ENCODE results near the gene ANKHD1. TPM values are rescaled to one million over a fixed set of nuclear protein-coding genes. Genes with fewer than 3 reads are reported as not detected.

ANKHD1 gene
- total and polyA plus RNA-seq, 4 donors, result 33.2 to 116 (median 60.1) TPM

GRCh38 chr5:140587495-140587894 is 185.9 kb downstream of the ANKHD1 start:
- no peak for DNase-seq (ENCODE audit: low spot score)
- H3K4me3 ChIP-seq (ENCODE audit: low read depth in 1 of 3, low read length in 3 of 3), result no peak overlapping the region
- TF ChIP-seq ATF3 (IDR thresholded peaks at IDR 0.05), result no peak
- no peak for TF ChIP-seq ZBTB33 (IDR thresholded peaks at IDR 0.05)
- no peak for TF ChIP-seq HNF4A (conservative IDR thresholded peaks at IDR 0.05)
- H3K27me3 ChIP-seq (ENCODE audit: control insufficient read depth in 4 of 4, insufficient read depth in 4 of 4, low read length in 3 of 4), result no peaks in the 10 kb centered on the region
- no peaks in the 10 kb centered on the region for H3K4me1 ChIP-seq (ENCODE audit: control insufficient read depth in 4 of 4, insufficient read depth in 4 of 4, low read length in 3 of 4)
- no peak overlapping the region for H3K9ac ChIP-seq (ENCODE audit: low read depth in 1 of 2, low read length in 2 of 2)
- H3K27ac ChIP-seq (ENCODE audit: low read depth in 1 of 2, low read length in 2 of 2), result no peak overlapping the region
- no peaks in the 10 kb centered on the region for H3K9me3 ChIP-seq (ENCODE audit: control insufficient read depth in 4 of 4, low read length in 3 of 4)
- WGBS, result 98% methylated on average over 1 of the region's 1 CpG
- H3K36me3 ChIP-seq (ENCODE audit: control insufficient read depth in 4 of 4, insufficient read depth in 3 of 4, low read depth in 1 of 4, low read length in 3 of 4), result no peaks in the 10 kb centered on the region

GRCh38 chr5:140588311-140589070 is 186.9 kb downstream of the ANKHD1 start:
- Histone ChIP-seq H3K4me1 (ENCODE audit: control insufficient read depth in 4 of 4, insufficient read depth in 4 of 4, low read length in 3 of 4) (no peaks in the 10 kb centered on the region), H3K27ac (ENCODE audit: low read depth in 1 of 2, low read length in 2 of 2) (peak overlapping the region; percentile 20 to 52), H3K36me3 (ENCODE audit: control insufficient read depth in 4 of 4, insufficient read depth in 3 of 4, low read depth in 1 of 4, low read length in 3 of 4) (no peaks in the 10 kb centered on the region), H3K4me3 (ENCODE audit: low read depth in 1 of 3, low read length in 3 of 3) (no peak overlapping the region), H3K27me3 (ENCODE audit: control insufficient read depth in 4 of 4, insufficient read depth in 4 of 4, low read length in 3 of 4) (no peaks in the 10 kb centered on the region), H3K9ac (ENCODE audit: low read depth in 1 of 2, low read length in 2 of 2) (no peak overlapping the region), H3K9me3 (ENCODE audit: control insufficient read depth in 4 of 4, low read length in 3 of 4) (no peaks in the 10 kb centered on the region)
- 70% methylated on average over 5 of the region's 5 CpGs for WGBS
- DNase-seq (ENCODE audit: low spot score), result no peak
- TF ChIP-seq REST (IDR thresholded peaks at IDR 0.05), result no peak
- no peak for TF ChIP-seq JUND (IDR thresholded peaks at IDR 0.05)
- no peak for TF ChIP-seq HNF4A (conservative IDR thresholded peaks at IDR 0.05)
- TF ChIP-seq FOXA2 (IDR thresholded peaks at IDR 0.05), result no peak
- no peak for TF ChIP-seq ZBTB33 (IDR thresholded peaks at IDR 0.05)
- TF ChIP-seq YY1 (IDR thresholded peaks at IDR 0.05), result no peak
- no peak for TF ChIP-seq EGR1 (IDR thresholded peaks at IDR 0.05; ENCODE audit: low read depth in 2 of 2)
- TF ChIP-seq HNF4G (IDR thresholded peaks at IDR 0.05), result no peak
- no peak for TF ChIP-seq TAF1 (conservative IDR thresholded peaks at IDR 0.05)
- no peak for TF ChIP-seq ATF3 (IDR thresholded peaks at IDR 0.05)
- no peak for TF ChIP-seq SP1 (IDR thresholded peaks at IDR 0.05)
- TF ChIP-seq FOXA1 (IDR thresholded peaks at IDR 0.05), result no peak
- TF ChIP-seq MAX (IDR thresholded peaks at IDR 0.05), result no peak
- TF ChIP-seq RXRA (IDR thresholded peaks at IDR 0.05), result no peak
- no peak for TF ChIP-seq GABPA (IDR thresholded peaks at IDR 0.05 in 1 of 2, conservative IDR thresholded peaks at IDR 0.05 in 1 of 2)
